SK-N-SH (cell line): ENCODE results near the gene IL17RA. TPM values are rescaled to one million over a fixed set of nuclear protein-coding genes. Genes with fewer than 3 reads are reported as not detected.

ENCODE experiments used
- CTCF ChIA-PET: fragments of 300-600, 350-600 bp; formaldehyde crosslinking; extraction: SDS; loops from one replicate; lab custom pipeline; 2021; lab: Yijun Ruan, JAX
- POLR2A ChIA-PET: fragments of 350-600 bp; sonication (Branson Sonifier 250); formaldehyde crosslinking; extraction: SDS; loops from one replicate; lab custom pipeline; 2020; ENCODE audit warnings: antibody characterized with exemption, inconsistent platforms; lab: Yijun Ruan, JAX
- DNase-seq: peaks from one replicate; pipeline ENCODE4 v3.0.0; 2012
- H2AFZ ChIP-seq: fragments of 200-600 bp; sonication (generic); 2 replicates; pipeline ENCODE4 v1.8.1; 2016; ENCODE audit warnings: antibody characterized with exemption, mild to moderate bottlenecking, low read depth
- H3F3A ChIP-seq: fragments of 200-600 bp; sonication (generic); replicated peaks from 2 replicates; pipeline ENCODE3; 2016; ENCODE audit warnings: antibody characterized with exemption, mild to moderate bottlenecking; ENCODE audit not compliant: insufficient read depth
- H3K27ac ChIP-seq, 2 experiments: fragments of 200-500 bp in 1 of 2; fragments of 200-600 bp in 1 of 2; sonication (Bioruptor generic) in 1 of 2; sonication (generic), shearing (Covaris generic) in 1 of 2; 2 replicates each; pipeline versions ENCODE4 v1.5.1 to v1.6.1; 2014 to 2016; ENCODE audit warnings: low read depth in 2 of 2, inconsistent platforms in 1 of 2, low read length in 1 of 2, mild to moderate bottlenecking in 1 of 2, mixed read lengths in 1 of 2
- H3K27me3 ChIP-seq: fragments of 200-600 bp; sonication (generic), shearing (Covaris generic); 2 replicates; pipeline ENCODE4 v1.6.1; 2016; ENCODE audit warnings: mixed run types; ENCODE audit not compliant: insufficient read depth
- H3K36me3 ChIP-seq, 2 experiments: fragments of 200-500 bp in 1 of 2; fragments of 200-600 bp in 1 of 2; sonication (Bioruptor generic) in 1 of 2; sonication (generic) in 1 of 2; replicated peaks in 1 of 2; 2 replicates each; pipeline versions ENCODE3 to v1.5.1; 2014 to 2016; ENCODE audit warnings: low read length in 1 of 2, mild to moderate bottlenecking in 1 of 2; ENCODE audit not compliant: insufficient read depth in 2 of 2, control insufficient read depth in 1 of 2
- H3K4me1 ChIP-seq, 2 experiments: fragments of 200-500 bp in 1 of 2; fragments of 200-600 bp in 1 of 2; sonication (Bioruptor generic) in 1 of 2; sonication (generic), shearing (Covaris generic) in 1 of 2; 2 replicates each; pipeline versions ENCODE4 v1.5.1 to v1.6.1; 2014 to 2016; ENCODE audit warnings: low read depth in 1 of 2, low read length in 1 of 2, mixed run types in 1 of 2; ENCODE audit not compliant: insufficient read depth in 2 of 2, control insufficient read depth in 1 of 2
- H3K4me2 ChIP-seq: fragments of 200-600 bp; sonication (generic), shearing (Covaris generic); 2 replicates; pipeline ENCODE4 v1.6.1; 2017; ENCODE audit warnings: mixed run types
- H3K4me3 ChIP-seq, 2 experiments: fragments of 200-500 bp in 1 of 2; fragments of 200-600 bp in 1 of 2; sonication (Bioruptor generic) in 1 of 2; sonication (generic), shearing (Covaris generic) in 1 of 2; 2 replicates each; pipeline versions ENCODE4 v1.5.1 to v1.8.1; 2014 to 2016; ENCODE audit warnings: low read depth in 2 of 2, inconsistent platforms in 1 of 2, low read length in 1 of 2, mild to moderate bottlenecking in 1 of 2, mixed read lengths in 1 of 2, moderate library complexity in 1 of 2
- H3K79me2 ChIP-seq: fragments of 200-600 bp; sonication (generic); 2 replicates; pipeline ENCODE4 v1.8.1; 2017; ENCODE audit warnings: mild to moderate bottlenecking; ENCODE audit not compliant: insufficient read depth
- H3K9ac ChIP-seq: fragments of 200-600 bp; sonication (generic); 2 replicates; pipeline ENCODE4 v1.6.1; 2017; ENCODE audit warnings: mixed run types
- H3K9me2 ChIP-seq: fragments of 200-600 bp; sonication (generic); 2 replicates; pipeline ENCODE4 v1.6.1; 2017; ENCODE audit warnings: mixed run types
- H3K9me3 ChIP-seq: fragments of 200-600 bp; sonication (generic); 2 replicates; pipeline ENCODE4 v1.6.1; 2017; ENCODE audit warnings: mixed run types, mild to moderate bottlenecking, moderate library complexity
- H4K20me1 ChIP-seq: fragments of 200-600 bp; sonication (generic); 2 replicates; pipeline ENCODE4 v1.6.1; 2017; ENCODE audit warnings: mild to moderate bottlenecking, mixed run types; ENCODE audit not compliant: insufficient read depth
- CHD2 ChIP-seq: fragments of 150-350 bp; IDR thresholded peaks from 2 replicates; pipeline ENCODE4 v1.6.1; 2018; ENCODE audit warnings: low read length; ENCODE audit not compliant: partially characterized antibody
- FOSL2 ChIP-seq: IDR thresholded peaks from 2 replicates; pipeline ENCODE4 v1.4.0; 2012; ENCODE audit warnings: low read depth, mild to moderate bottlenecking, moderate library complexity, borderline replicate concordance
- FOXM1 ChIP-seq: IDR thresholded peaks from 2 replicates; pipeline ENCODE4 v1.4.0; 2012; ENCODE audit warnings: low read depth, mild to moderate bottlenecking
- JUND ChIP-seq: IDR thresholded peaks from 2 replicates; pipeline ENCODE4 v1.4.0; 2012
- MXI1 ChIP-seq: IDR thresholded peaks from 2 replicates; pipeline ENCODE4 v1.6.1; 2012; ENCODE audit warnings: mild to moderate bottlenecking, low read depth, low read length, improper control_type of control experiment
- POLR2AphosphoS5 ChIP-seq: IDR thresholded peaks from 2 replicates; pipeline ENCODE4 v1.6.1; 2012; ENCODE audit warnings: low read depth, low read length
- RAD21 ChIP-seq: IDR thresholded peaks from 2 replicates; pipeline ENCODE4 v1.6.1; 2012; ENCODE audit warnings: mild to moderate bottlenecking, low read length
- RCOR1 ChIP-seq: fragments of 150-350 bp; IDR thresholded peaks from 2 replicates; pipeline ENCODE4 v1.6.1; 2017; ENCODE audit warnings: antibody characterized with exemption, low read length
- RFX5 ChIP-seq: IDR thresholded peaks from 2 replicates; pipeline ENCODE4 v1.6.1; 2012; ENCODE audit warnings: mild to moderate bottlenecking, improper control_type of control experiment, low read length
- RXRA ChIP-seq: IDR thresholded peaks from 2 replicates; pipeline ENCODE4 v1.4.0; 2012; ENCODE audit warnings: low read depth, mild to moderate bottlenecking, borderline replicate concordance
- SIN3A ChIP-seq: IDR thresholded peaks from 2 replicates; pipeline ENCODE4 v1.6.1; 2012; ENCODE audit warnings: low read depth, mild to moderate bottlenecking, low read length, moderate library complexity, borderline replicate concordance
- TCF12 ChIP-seq: IDR thresholded peaks from 2 replicates; pipeline ENCODE4 v1.4.0; 2012
- TEAD4 ChIP-seq: IDR thresholded peaks from 2 replicates; pipeline ENCODE4 v1.4.0; 2012; ENCODE audit warnings: mild to moderate bottlenecking, borderline replicate concordance; ENCODE audit not compliant: insufficient read depth
- YY1 ChIP-seq: IDR thresholded peaks from 2 replicates; pipeline ENCODE4 v1.4.0; 2012; ENCODE audit warnings: low read depth, mild to moderate bottlenecking
- WGBS: methylation state at CpG from one replicate; pipeline ENCODE4 v1.1.6; 2017; ENCODE audit warnings: low lambda C conversion rate; 5-methylcytosine and 5-hydroxymethylcytosine counted together
- polyA plus RNA-seq, 3 experiments: library from polyadenylated mRNA; depleted of rRNA; stranded (reverse); fragments of >200 nt; gene quantifications; 2 replicates each; pipeline ENCODE4 v1.2.3, GENCODE V29; 2012
- TF ChIP-seq, protein P1 (sequence below): fragments of 150-350 bp; IDR thresholded peaks from 2 replicates; pipeline ENCODE4 v1.6.1; 2017; ENCODE audit warnings: antibody characterized with exemption, low read length, low read depth, borderline replicate concordance
- TF ChIP-seq, protein P2 (sequence below): IDR thresholded peaks from 2 replicates; pipeline ENCODE4 v1.4.0; 2012; ENCODE audit warnings: low read depth, borderline replicate concordance
- TF ChIP-seq, protein P3 (sequence below): IDR thresholded peaks from 2 replicates; pipeline ENCODE4; 2012
- TF ChIP-seq, protein P4 (sequence below): fragments of 150-350 bp; IDR thresholded peaks from 2 replicates; pipeline ENCODE4 v1.6.1; 2016; ENCODE audit warnings: mild to moderate bottlenecking, low read depth, low read length

IL17RA gene
- polyA plus RNA-seq, 1 of the 3 experiments (the other 2 are of a cell fraction): 4.5 TPM

DNA sequence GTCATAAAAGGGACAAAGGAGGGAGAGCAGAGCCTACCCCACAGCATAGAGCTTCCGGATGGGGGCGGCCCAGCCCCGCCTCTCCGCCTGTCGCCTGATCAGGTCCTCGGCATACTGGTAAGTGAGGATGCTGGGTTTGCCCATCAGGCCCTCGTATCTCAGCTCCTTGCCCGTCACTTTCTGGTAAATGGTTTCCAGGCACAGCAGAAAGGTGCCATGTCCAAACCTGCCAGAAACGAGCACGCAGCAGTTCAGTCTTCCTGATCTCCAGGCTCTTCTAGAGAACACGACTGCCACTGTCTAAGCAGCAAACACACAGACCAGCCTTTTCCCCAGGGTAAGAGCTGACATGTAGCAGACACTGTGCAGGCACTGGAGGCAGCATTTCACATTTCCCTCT lies 53.7 kb downstream of the IL17RA start:
- TF ChIP-seq TEAD4 (no peak), SIN3A (no peak), JUND (no peak)
- TF ChIP-seq, protein P1, sequence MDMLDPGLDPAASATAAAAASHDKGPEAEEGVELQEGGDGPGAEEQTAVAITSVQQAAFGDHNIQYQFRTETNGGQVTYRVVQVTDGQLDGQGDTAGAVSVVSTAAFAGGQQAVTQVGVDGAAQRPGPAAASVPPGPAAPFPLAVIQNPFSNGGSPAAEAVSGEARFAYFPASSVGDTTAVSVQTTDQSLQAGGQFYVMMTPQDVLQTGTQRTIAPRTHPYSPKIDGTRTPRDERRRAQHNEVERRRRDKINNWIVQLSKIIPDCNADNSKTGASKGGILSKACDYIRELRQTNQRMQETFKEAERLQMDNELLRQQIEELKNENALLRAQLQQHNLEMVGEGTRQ: no peak
- Histone ChIP-seq H3K4me3 (no peak overlapping the region), H3K4me2 (no peak overlapping the region), H3K4me1 (no peaks in the 10 kb centered on the region; a peak in 1 of 4 replicates), H3F3A (no peaks in the 10 kb centered on the region), H2AFZ (no peak overlapping the region), H3K36me3 (peaks cover 9 to 43% of the 10 kb centered on the region in 2 experiments), H3K27ac (no peak overlapping the region), H3K27me3 (no peaks in the 10 kb centered on the region), H3K79me2 (no peaks in the 10 kb centered on the region), H4K20me1 (no peaks in the 10 kb centered on the region), H3K9me2 (no peaks in the 10 kb centered on the region), H3K9ac (no peak overlapping the region), H3K9me3 (no peaks in the 10 kb centered on the region)
- WGBS: 94% methylated on average over 10 of the region's 11 CpGs
- POLR2A ChIA-PET: no interaction called here
- no peak for DNase-seq
- CTCF ChIA-PET: interaction anchor here (1.1 to 3.1 kb wide), 2 partner anchors 13 to 33 kb away, joined by 3 to 9 read pairs; no protein-coding TSS in a partner anchor

DNA sequence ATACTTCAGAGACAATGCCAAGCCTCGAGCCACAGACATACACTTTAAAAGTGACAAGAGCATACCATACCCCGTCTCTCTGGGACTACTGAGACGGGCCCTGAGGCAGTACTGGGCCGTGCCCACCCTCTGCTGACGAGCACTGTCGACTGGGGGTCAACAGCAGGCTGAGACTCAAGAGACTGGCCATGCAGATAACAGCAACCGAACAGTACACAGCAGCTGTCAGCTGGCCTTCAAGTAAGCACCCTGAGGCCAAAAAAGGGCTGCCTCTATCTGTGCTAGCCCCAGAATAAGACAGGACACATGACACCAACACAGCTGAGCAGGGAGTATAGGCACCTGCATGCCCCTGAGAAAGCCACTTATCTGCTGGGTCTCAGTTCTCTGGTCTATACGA lies 55.2 kb downstream of the IL17RA start:
- no peak for DNase-seq
- TF ChIP-seq RAD21 (no peak), TEAD4 (no peak), POLR2AphosphoS5 (no peak), SIN3A (no peak), YY1 (no peak), MXI1 (no peak), RFX5 (no peak), FOXM1 (no peak), JUND (no peak), CHD2 (no peak), RCOR1 (no peak), FOSL2 (no peak), RXRA (no peak), TCF12 (no peak)
- TF ChIP-seq, protein P2, sequence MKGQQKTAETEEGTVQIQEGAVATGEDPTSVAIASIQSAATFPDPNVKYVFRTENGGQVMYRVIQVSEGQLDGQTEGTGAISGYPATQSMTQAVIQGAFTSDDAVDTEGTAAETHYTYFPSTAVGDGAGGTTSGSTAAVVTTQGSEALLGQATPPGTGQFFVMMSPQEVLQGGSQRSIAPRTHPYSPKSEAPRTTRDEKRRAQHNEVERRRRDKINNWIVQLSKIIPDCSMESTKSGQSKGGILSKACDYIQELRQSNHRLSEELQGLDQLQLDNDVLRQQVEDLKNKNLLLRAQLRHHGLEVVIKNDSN: no peak
- TF ChIP-seq, protein P3, sequence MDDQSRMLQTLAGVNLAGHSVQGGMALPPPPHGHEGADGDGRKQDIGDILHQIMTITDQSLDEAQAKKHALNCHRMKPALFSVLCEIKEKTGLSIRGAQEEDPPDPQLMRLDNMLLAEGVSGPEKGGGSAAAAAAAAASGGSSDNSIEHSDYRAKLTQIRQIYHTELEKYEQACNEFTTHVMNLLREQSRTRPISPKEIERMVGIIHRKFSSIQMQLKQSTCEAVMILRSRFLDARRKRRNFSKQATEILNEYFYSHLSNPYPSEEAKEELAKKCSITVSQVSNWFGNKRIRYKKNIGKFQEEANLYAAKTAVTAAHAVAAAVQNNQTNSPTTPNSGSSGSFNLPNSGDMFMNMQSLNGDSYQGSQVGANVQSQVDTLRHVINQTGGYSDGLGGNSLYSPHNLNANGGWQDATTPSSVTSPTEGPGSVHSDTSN: no peak
- TF ChIP-seq, protein P4, sequence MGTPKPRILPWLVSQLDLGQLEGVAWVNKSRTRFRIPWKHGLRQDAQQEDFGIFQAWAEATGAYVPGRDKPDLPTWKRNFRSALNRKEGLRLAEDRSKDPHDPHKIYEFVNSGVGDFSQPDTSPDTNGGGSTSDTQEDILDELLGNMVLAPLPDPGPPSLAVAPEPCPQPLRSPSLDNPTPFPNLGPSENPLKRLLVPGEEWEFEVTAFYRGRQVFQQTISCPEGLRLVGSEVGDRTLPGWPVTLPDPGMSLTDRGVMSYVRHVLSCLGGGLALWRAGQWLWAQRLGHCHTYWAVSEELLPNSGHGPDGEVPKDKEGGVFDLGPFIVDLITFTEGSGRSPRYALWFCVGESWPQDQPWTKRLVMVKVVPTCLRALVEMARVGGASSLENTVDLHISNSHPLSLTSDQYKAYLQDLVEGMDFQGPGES: no peak
- ChIA-PET POLR2A (no interaction called here), CTCF (interaction anchor here (1.3 to 3.1 kb wide), 2 partner anchors 15 to 32 kb away, joined by 3 to 9 read pairs; no protein-coding TSS in a partner anchor)
- H3K4me1 ChIP-seq: no peaks in the 10 kb centered on the region; a peak in 1 of 4 replicates
- no peak overlapping the region for H3K9ac ChIP-seq
- no peaks in the 10 kb centered on the region for H3K9me2 ChIP-seq
- H4K20me1 ChIP-seq: no peaks in the 10 kb centered on the region
- no peak overlapping the region for H3K4me3 ChIP-seq
- peaks cover 9 to 44% of the 10 kb centered on the region in 2 experiments for H3K36me3 ChIP-seq
- H3F3A ChIP-seq: no peaks in the 10 kb centered on the region
- 83% methylated on average over 8 of the region's 8 CpGs for WGBS
- H3K9me3 ChIP-seq: no peaks in the 10 kb centered on the region
- no peaks in the 10 kb centered on the region for H3K27me3 ChIP-seq
- H3K27ac ChIP-seq: no peak overlapping the region
- no peak overlapping the region for H2AFZ ChIP-seq
- H3K79me2 ChIP-seq: no peaks in the 10 kb centered on the region
- no peak overlapping the region for H3K4me2 ChIP-seq
